HEK293 (cell line): Measurements from ENCODE around the gene GPAT2.
"Not testable (repeated sequence)": the region's sequence is repeated elsewhere in the genome, so short reads cannot be mapped to it uniquely, and the experiment has no call there.

ENCODE experiments used
- SCRT1 ChIP-seq: fragments of 450-650 bp; formaldehyde crosslinking; IDR thresholded peaks from 2 replicates; pipeline ENCODE4 v1.5.1; 2016; ENCODE audit warnings: missing biosample characterization, missing genetic modification characterization, borderline replicate concordance
- ZBTB1 ChIP-seq: fragments of 450-650 bp; formaldehyde crosslinking; IDR thresholded peaks from 2 replicates; pipeline ENCODE4 v1.5.1; 2016; ENCODE audit warnings: missing biosample characterization, missing genetic modification characterization
- ZNF10 ChIP-seq: fragments of 450-650 bp; formaldehyde crosslinking; IDR thresholded peaks from 2 replicates; pipeline ENCODE4 v1.5.1; 2017; ENCODE audit warnings: missing biosample characterization, missing genetic modification characterization
- ZNF121 ChIP-seq: fragments of 450-650 bp; formaldehyde crosslinking; IDR thresholded peaks from 2 replicates; pipeline ENCODE4 v1.5.1; 2016; ENCODE audit warnings: missing biosample characterization, missing genetic modification characterization
- TF ChIP-seq, protein P1 (sequence below): fragments of 450-650 bp; formaldehyde crosslinking; IDR thresholded peaks from 2 replicates; pipeline ENCODE4 v1.5.1; 2016; ENCODE audit warnings: missing biosample characterization, missing genetic modification characterization
- TF ChIP-seq, protein P2 (sequence below): fragments of 450-650 bp; formaldehyde crosslinking; IDR thresholded peaks from 2 replicates; pipeline ENCODE4 v1.5.1; 2016; ENCODE audit warnings: missing biosample characterization, missing genetic modification characterization, borderline replicate concordance
- TF ChIP-seq, protein P3 (sequence below): fragments of 450-650 bp; formaldehyde crosslinking; IDR thresholded peaks from 2 replicates; pipeline ENCODE4 v1.5.1; 2016; ENCODE audit warnings: missing biosample characterization, missing genetic modification characterization
- TF ChIP-seq, protein P4 (sequence below): fragments of 450-650 bp; formaldehyde crosslinking; IDR thresholded peaks from 2 replicates; pipeline ENCODE4 v1.5.1; 2016; ENCODE audit warnings: missing biosample characterization, missing genetic modification characterization
- TF ChIP-seq, protein P5 (sequence below): fragments of 450-650 bp; formaldehyde crosslinking; IDR thresholded peaks from 2 replicates; pipeline ENCODE4 v1.5.1; 2016; ENCODE audit warnings: missing biosample characterization, missing genetic modification characterization, low read depth

DNA sequence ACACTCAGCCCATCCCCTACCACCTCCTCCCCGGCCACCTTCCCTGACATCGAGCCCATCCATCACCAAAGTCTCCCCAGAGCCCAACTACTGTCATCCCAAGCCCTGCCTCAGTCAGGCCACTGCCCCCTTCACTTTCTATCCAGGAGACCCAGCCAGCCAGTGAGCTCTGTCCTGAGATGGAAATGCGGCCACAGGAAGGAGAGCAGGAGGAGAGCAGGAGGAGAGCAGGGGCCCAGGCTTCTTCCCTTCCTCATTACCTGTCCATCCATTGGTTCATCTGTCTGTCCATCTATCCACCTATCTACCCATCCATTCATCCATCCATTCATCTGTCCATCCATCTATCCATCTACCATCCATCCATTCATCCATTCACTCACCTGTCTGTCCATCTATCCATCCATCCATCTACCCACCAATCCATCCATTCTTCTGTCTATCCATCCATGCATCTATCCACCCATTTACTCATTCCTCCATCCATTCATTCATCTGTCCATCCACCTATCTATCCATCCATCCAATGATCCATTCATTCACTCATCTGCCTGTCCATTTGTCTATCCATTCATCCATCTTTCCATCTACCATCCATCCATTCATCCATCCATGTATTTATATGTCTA lies 29.4 kb upstream of the GPAT2 start:
- TF ChIP-seq, protein P1, sequence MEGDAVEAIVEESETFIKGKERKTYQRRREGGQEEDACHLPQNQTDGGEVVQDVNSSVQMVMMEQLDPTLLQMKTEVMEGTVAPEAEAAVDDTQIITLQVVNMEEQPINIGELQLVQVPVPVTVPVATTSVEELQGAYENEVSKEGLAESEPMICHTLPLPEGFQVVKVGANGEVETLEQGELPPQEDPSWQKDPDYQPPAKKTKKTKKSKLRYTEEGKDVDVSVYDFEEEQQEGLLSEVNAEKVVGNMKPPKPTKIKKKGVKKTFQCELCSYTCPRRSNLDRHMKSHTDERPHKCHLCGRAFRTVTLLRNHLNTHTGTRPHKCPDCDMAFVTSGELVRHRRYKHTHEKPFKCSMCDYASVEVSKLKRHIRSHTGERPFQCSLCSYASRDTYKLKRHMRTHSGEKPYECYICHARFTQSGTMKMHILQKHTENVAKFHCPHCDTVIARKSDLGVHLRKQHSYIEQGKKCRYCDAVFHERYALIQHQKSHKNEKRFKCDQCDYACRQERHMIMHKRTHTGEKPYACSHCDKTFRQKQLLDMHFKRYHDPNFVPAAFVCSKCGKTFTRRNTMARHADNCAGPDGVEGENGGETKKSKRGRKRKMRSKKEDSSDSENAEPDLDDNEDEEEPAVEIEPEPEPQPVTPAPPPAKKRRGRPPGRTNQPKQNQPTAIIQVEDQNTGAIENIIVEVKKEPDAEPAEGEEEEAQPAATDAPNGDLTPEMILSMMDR: 0 out of 2 replicates have a peak, but pooled peaks have one; percentile 7
- TF ChIP-seq, protein P2, sequence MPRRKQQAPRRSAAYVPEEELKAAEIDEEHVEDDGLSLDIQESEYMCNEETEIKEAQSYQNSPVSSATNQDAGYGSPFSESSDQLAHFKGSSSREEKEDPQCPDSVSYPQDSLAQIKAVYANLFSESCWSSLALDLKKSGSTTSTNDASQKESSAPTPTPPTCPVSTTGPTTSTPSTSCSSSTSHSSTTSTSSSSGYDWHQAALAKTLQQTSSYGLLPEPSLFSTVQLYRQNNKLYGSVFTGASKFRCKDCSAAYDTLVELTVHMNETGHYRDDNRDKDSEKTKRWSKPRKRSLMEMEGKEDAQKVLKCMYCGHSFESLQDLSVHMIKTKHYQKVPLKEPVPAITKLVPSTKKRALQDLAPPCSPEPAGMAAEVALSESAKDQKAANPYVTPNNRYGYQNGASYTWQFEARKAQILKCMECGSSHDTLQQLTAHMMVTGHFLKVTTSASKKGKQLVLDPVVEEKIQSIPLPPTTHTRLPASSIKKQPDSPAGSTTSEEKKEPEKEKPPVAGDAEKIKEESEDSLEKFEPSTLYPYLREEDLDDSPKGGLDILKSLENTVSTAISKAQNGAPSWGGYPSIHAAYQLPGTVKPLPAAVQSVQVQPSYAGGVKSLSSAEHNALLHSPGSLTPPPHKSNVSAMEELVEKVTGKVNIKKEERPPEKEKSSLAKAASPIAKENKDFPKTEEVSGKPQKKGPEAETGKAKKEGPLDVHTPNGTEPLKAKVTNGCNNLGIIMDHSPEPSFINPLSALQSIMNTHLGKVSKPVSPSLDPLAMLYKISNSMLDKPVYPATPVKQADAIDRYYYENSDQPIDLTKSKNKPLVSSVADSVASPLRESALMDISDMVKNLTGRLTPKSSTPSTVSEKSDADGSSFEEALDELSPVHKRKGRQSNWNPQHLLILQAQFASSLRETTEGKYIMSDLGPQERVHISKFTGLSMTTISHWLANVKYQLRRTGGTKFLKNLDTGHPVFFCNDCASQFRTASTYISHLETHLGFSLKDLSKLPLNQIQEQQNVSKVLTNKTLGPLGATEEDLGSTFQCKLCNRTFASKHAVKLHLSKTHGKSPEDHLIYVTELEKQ: not testable (repeated sequence)
- TF ChIP-seq ZBTB1, ZNF121, SCRT1, ZNF10 (tag by site-specific recombination): not testable (repeated sequence)
- TF ChIP-seq, protein P3, sequence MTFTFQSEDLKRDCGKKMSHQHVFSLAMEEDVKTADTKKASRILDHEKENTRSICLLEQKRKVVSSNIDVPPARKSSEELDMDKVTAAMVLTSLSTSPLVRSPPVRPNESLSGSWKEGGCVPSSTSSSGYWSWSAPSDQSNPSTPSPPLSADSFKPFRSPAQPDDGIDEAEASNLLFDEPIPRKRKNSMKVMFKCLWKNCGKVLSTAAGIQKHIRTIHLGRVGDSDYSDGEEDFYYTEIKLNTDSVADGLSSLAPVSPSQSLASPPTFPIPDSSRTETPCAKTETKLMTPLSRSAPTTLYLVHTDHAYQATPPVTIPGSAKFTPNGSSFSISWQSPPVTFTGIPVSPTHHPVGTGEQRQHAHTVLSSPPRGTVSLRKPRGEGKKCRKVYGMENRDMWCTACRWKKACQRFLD: not testable (repeated sequence)
- TF ChIP-seq, protein P4, sequence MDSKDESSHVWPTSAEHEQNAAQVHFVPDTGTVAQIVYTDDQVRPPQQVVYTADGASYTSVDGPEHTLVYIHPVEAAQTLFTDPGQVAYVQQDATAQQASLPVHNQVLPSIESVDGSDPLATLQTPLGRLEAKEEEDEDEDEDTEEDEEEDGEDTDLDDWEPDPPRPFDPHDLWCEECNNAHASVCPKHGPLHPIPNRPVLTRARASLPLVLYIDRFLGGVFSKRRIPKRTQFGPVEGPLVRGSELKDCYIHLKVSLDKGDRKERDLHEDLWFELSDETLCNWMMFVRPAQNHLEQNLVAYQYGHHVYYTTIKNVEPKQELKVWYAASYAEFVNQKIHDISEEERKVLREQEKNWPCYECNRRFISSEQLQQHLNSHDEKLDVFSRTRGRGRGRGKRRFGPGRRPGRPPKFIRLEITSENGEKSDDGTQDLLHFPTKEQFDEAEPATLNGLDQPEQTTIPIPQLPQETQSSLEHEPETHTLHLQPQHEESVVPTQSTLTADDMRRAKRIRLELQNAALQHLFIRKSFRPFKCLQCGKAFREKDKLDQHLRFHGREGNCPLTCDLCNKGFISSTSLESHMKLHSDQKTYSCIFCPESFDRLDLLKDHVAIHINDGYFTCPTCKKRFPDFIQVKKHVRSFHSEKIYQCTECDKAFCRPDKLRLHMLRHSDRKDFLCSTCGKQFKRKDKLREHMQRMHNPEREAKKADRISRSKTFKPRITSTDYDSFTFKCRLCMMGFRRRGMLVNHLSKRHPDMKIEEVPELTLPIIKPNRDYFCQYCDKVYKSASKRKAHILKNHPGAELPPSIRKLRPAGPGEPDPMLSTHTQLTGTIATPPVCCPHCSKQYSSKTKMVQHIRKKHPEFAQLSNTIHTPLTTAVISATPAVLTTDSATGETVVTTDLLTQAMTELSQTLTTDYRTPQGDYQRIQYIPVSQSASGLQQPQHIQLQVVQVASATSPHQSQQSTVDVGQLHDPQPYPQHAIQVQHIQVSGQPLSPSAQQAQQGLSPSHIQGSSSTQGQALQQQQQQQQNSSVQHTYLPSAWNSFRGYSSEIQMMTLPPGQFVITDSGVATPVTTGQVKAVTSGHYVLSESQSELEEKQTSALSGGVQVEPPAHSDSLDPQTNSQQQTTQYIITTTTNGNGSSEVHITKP: not testable (repeated sequence)
- TF ChIP-seq, protein P5, sequence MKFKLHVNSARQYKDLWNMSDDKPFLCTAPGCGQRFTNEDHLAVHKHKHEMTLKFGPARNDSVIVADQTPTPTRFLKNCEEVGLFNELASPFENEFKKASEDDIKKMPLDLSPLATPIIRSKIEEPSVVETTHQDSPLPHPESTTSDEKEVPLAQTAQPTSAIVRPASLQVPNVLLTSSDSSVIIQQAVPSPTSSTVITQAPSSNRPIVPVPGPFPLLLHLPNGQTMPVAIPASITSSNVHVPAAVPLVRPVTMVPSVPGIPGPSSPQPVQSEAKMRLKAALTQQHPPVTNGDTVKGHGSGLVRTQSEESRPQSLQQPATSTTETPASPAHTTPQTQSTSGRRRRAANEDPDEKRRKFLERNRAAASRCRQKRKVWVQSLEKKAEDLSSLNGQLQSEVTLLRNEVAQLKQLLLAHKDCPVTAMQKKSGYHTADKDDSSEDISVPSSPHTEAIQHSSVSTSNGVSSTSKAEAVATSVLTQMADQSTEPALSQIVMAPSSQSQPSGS (tag by site-specific recombination): not testable (repeated sequence)
